Measurements from ENCODE around the gene BICD1.

The BICD1 gene

GRCh38 chr12:32423559-32423958, 316.9 kb downstream of the BICD1 start:
- no peaks in the 10 kb centered on the region for H3K9me3 ChIP-seq (ENCODE audit: low read length)
- H3K4me3 ChIP-seq (ENCODE audit: low read depth in 1 of 2, low read length in 2 of 2) = no peak overlapping the region
- H3K36me3 ChIP-seq (ENCODE audit: insufficient read depth, low read length) = no peaks in the 10 kb centered on the region
- no peak overlapping the region for H3K27ac ChIP-seq (ENCODE audit: low read depth, low read length)
- H3K4me1 ChIP-seq (ENCODE audit: insufficient read depth, low read length) = no peaks in the 10 kb centered on the region
- no peak overlapping the region for H3K9ac ChIP-seq (ENCODE audit: low read length)
- H3K27me3 ChIP-seq (ENCODE audit: control insufficient read depth in 1 of 2, insufficient read depth in 2 of 2, low read length in 2 of 2) = no peaks in the 10 kb centered on the region

- Histone ChIP-seq H3K27me3 (ENCODE audit: control insufficient read depth in 1 of 2, insufficient read depth in 2 of 2, low read length in 2 of 2) (no peaks in the 10 kb centered on the region), H3K27ac (ENCODE audit: low read depth, low read length) (no peak overlapping the region), H3K4me1 (ENCODE audit: insufficient read depth, low read length) (no peaks in the 10 kb centered on the region), H3K9ac (ENCODE audit: low read length) (no peak overlapping the region), H3K36me3 (ENCODE audit: insufficient read depth, low read length) (no peaks in the 10 kb centered on the region), H3K9me3 (ENCODE audit: low read length) (no peaks in the 10 kb centered on the region), H3K4me3 (ENCODE audit: low read depth in 1 of 2, low read length in 2 of 2) (no peak overlapping the region)
Observed at GRCh38 chr12:32431025-32431424, 324.4 kb downstream of the BICD1 start.
